ENCODE data around the gene PTPRU. TPM values are rescaled to one million over a fixed set of nuclear protein-coding genes. Genes with fewer than 3 reads are reported as not detected.

PTPRU gene
- total RNA-seq, 2 experiments from 2014 or later = 0.16 to 0.56 TPM

- Histone ChIP-seq H3K4me1 (ENCODE audit: insufficient read depth, low read length) (peaks cover 5% of the 10 kb centered on the region), H3K9me3 (ENCODE audit: control insufficient read depth in 1 of 2, insufficient read depth in 1 of 2, low read length in 2 of 2) (no peaks in the 10 kb centered on the region), H3K27me3 (ENCODE audit: control insufficient read depth in 1 of 2, insufficient read depth in 2 of 2, low read length in 2 of 2) (no peaks in the 10 kb centered on the region), H3K36me3 (ENCODE audit: insufficient read depth, low read length) (no peaks in the 10 kb centered on the region), H3K27ac (ENCODE audit: low read depth in 1 of 2, low read length in 2 of 2) (no peak overlapping the region), H3K4me3 (ENCODE audit: low read length) (no peak overlapping the region)
- H3K27me3 Mint-ChIP-seq = no peaks in the 10 kb centered on the region
- intact Hi-C loops (cut with DNase I, micrococcal nuclease) = no loop called here
- no peaks in the 10 kb centered on the region for H3K36me3 Mint-ChIP-seq (ENCODE audit: low read depth)
- H3K4me1 Mint-ChIP-seq (ENCODE audit: low read depth) = peaks cover 5% of the 10 kb centered on the region
- no peak for ATAC-seq (ENCODE audit: poor library complexity)
- no peak overlapping the region for H3K27ac Mint-ChIP-seq
- TF ChIP-seq CTCF (IDR thresholded peaks at IDR 0.05) = no peak
- ChIA-PET CTCF (no interaction called here), POLR2A (no interaction called here)
- H3K9me3 Mint-ChIP-seq = no peaks in the 10 kb centered on the region
- H3K4me3 Mint-ChIP-seq = no peak overlapping the region
- DNase-seq = no peak
These were observed 48.1 kb downstream of the PTPRU start for GRCh38 chr1:29284286-29284960.

- Mint-ChIP-seq H3K27me3 (no peaks in the 10 kb centered on the region), H3K36me3 (ENCODE audit: low read depth) (no peaks in the 10 kb centered on the region), H3K9me3 (no peaks in the 10 kb centered on the region), H3K27ac (no peak overlapping the region), H3K4me1 (ENCODE audit: low read depth) (peaks cover 5% of the 10 kb centered on the region), H3K4me3 (no peak overlapping the region)
- CTCF ChIA-PET = no interaction called here
- POLR2A ChIA-PET = no interaction called here
- H3K27ac ChIP-seq (ENCODE audit: low read depth in 1 of 2, low read length in 2 of 2) = no peak overlapping the region
- intact Hi-C loops (cut with DNase I, micrococcal nuclease) = no loop called here
- H3K4me3 ChIP-seq (ENCODE audit: low read length) = no peak overlapping the region
- DNase-seq = no peak
- TF ChIP-seq CTCF (IDR thresholded peaks at IDR 0.05) = no peak
- H3K27me3 ChIP-seq (ENCODE audit: control insufficient read depth in 1 of 2, insufficient read depth in 2 of 2, low read length in 2 of 2) = no peaks in the 10 kb centered on the region
- no peak for ATAC-seq (ENCODE audit: poor library complexity)
- no peaks in the 10 kb centered on the region for H3K9me3 ChIP-seq (ENCODE audit: control insufficient read depth in 1 of 2, insufficient read depth in 1 of 2, low read length in 2 of 2)
- peaks cover 5% of the 10 kb centered on the region for H3K4me1 ChIP-seq (ENCODE audit: insufficient read depth, low read length)
- H3K36me3 ChIP-seq (ENCODE audit: insufficient read depth, low read length) = no peaks in the 10 kb centered on the region
These were observed 48.7 kb downstream of the PTPRU start for GRCh38 chr1:29284961-29285560.

- Mint-ChIP-seq H3K9me3 (no peaks in the 10 kb centered on the region), H3K4me1 (ENCODE audit: low read depth) (peaks cover 5% of the 10 kb centered on the region), H3K27me3 (no peaks in the 10 kb centered on the region), H3K4me3 (no peak overlapping the region), H3K27ac (no peak overlapping the region), H3K36me3 (ENCODE audit: low read depth) (no peaks in the 10 kb centered on the region)
- H3K9me3 ChIP-seq (ENCODE audit: control insufficient read depth in 1 of 2, insufficient read depth in 1 of 2, low read length in 2 of 2) = no peaks in the 10 kb centered on the region
- ATAC-seq (ENCODE audit: poor library complexity) = no peak
- no peaks in the 10 kb centered on the region for H3K36me3 ChIP-seq (ENCODE audit: insufficient read depth, low read length)
- H3K4me3 ChIP-seq (ENCODE audit: low read length) = no peak overlapping the region
- peaks cover 5% of the 10 kb centered on the region for H3K4me1 ChIP-seq (ENCODE audit: insufficient read depth, low read length)
- H3K27me3 ChIP-seq (ENCODE audit: control insufficient read depth in 1 of 2, insufficient read depth in 2 of 2, low read length in 2 of 2) = no peaks in the 10 kb centered on the region
- ChIA-PET CTCF (no interaction called here), POLR2A (no interaction called here)
- intact Hi-C loops (cut with DNase I, micrococcal nuclease) = no loop called here
- DNase-seq = no peak
- TF ChIP-seq CTCF (IDR thresholded peaks at IDR 0.05) = no peak
- H3K27ac ChIP-seq (ENCODE audit: low read depth in 1 of 2, low read length in 2 of 2) = no peak overlapping the region
These were observed 49.4 kb downstream of the PTPRU start for GRCh38 chr1:29285771-29286170.

Measured in CD4-positive, alpha-beta T cell (primary cell).